Activated CD8-positive, alpha-beta memory T cell treated with anti-CD3 and anti-CD28 coated beads for 36 hours (primary cell): ENCODE measurements around the gene CCDC57. TPM values are rescaled to one million over a fixed set of nuclear protein-coding genes. Genes with fewer than 3 reads are reported as not detected.
"Not testable (repeated sequence)": the region's sequence is repeated elsewhere in the genome, so short reads cannot be mapped to it uniquely, and the experiment has no call there.

Experiments
- CTCF ChIA-PET: fragments of 350-600 bp; sonication (Branson Sonifier 250); formaldehyde crosslinking; loops from one replicate; lab custom pipeline; 2021; ENCODE audit warnings: antibody characterized with exemption; lab: Charles Lee
- POLR2A ChIA-PET: fragments of 350-600 bp; sonication (Branson Sonifier 250); formaldehyde crosslinking; loops from one replicate; lab custom pipeline; 2021; ENCODE audit warnings: antibody characterized with exemption; lab: Charles Lee
- total RNA-seq, 2 experiments: library from RNA; stranded (reverse); gene quantifications; one replicate each; pipeline ENCODE4 v1.2.3, GENCODE V29; 2021

CCDC57 gene
- total RNA-seq, 2 experiments from 2014 or later = 69.8 to 73.0 TPM

GRCh38 chr17:82133166-82133953 is 79.3 kb downstream of the CCDC57 start:
- CTCF ChIA-PET = interaction anchor here (1.2 kb wide), 2 partner anchors 103 to 242 kb away, joined by 5 to 7 read pairs; partner anchors contain the start of genes ALYREF and ANAPC11
- POLR2A ChIA-PET = not testable (repeated sequence)

- ChIA-PET CTCF (interaction anchor here (0.7 kb wide), 1 partner anchor 12 kb away, joined by 3 read pairs; no protein-coding TSS in a partner anchor), POLR2A (no interaction called here)
These were observed 83.5 kb downstream of the CCDC57 start for GRCh38 chr17:82129095-82129494.

- ChIA-PET POLR2A (no interaction called here), CTCF (interaction anchor here (0.7 to 2.1 kb wide), 2 partner anchors 15 to 26 kb away, joined by 3 to 6 read pairs; no protein-coding TSS in a partner anchor)
These were observed 84.4 kb downstream of the CCDC57 start for GRCh38 chr17:82128287-82128686.

GRCh38 chr17:82127704-82128103 is 84.9 kb downstream of the CCDC57 start:
- POLR2A ChIA-PET = no interaction called here
- CTCF ChIA-PET = interaction anchor here (0.7 to 2.1 kb wide), 2 partner anchors 14 to 26 kb away, joined by 3 to 6 read pairs; no protein-coding TSS in a partner anchor

GRCh38 chr17:82127315-82127595 is 85.4 kb downstream of the CCDC57 start:
- POLR2A ChIA-PET = interaction anchor here (0.7 kb wide), 1 partner anchor 21 kb away, joined by 4 read pairs; no protein-coding TSS in a partner anchor
- CTCF ChIA-PET = interaction anchor here (1.2 to 2.1 kb wide), 4 partner anchors 17 to 29 kb away, joined by 4 to 6 read pairs (median 5); no protein-coding TSS in a partner anchor

GRCh38 chr17:82126556-82127314 is 85.9 kb downstream of the CCDC57 start:
- CTCF ChIA-PET = interaction anchor here (0.9 to 2.1 kb wide), 5 partner anchors 10 to 28 kb away, joined by 3 to 6 read pairs (median 4); no protein-coding TSS in a partner anchor
- POLR2A ChIA-PET = interaction anchor here (0.6 to 0.7 kb wide), 2 partner anchors 20 to 816 kb away, joined by 3 to 4 read pairs; no protein-coding TSS in a partner anchor

GRCh38 chr17:82124101-82124500 is 88.5 kb downstream of the CCDC57 start:
- POLR2A ChIA-PET = interaction anchor here (0.6 kb wide), 2 partner anchors 79 to 470 kb away, joined by 3 read pairs; no protein-coding TSS in a partner anchor

GRCh38 chr17:82121660-82122629 is 90.7 kb downstream of the CCDC57 start:
- ChIA-PET CTCF (interaction anchor here (0.8 to 1.0 kb wide), 2 partner anchors 18 to 30 kb away, joined by 3 read pairs; no protein-coding TSS in a partner anchor), POLR2A (no interaction called here)

More at GRCh38 chr17:82124101-82124500, 88.5 kb downstream of the CCDC57 start:
- CTCF ChIA-PET = interaction anchor here (0.6 to 1.2 kb wide), 3 partner anchors 12 to 102 kb away, joined by 4 to 5 read pairs (median 4); no protein-coding TSS in a partner anchor

GRCh38 chr17:82121246-82121645 is 91.4 kb downstream of the CCDC57 start:
- ChIA-PET CTCF (interaction anchor here (0.8 to 1.0 kb wide), 2 partner anchors 17 to 31 kb away, joined by 3 read pairs; no protein-coding TSS in a partner anchor), POLR2A (no interaction called here)

GRCh38 chr17:82120148-82120547 is 92.5 kb downstream of the CCDC57 start:
- POLR2A ChIA-PET = no interaction called here
- CTCF ChIA-PET = no interaction called here

- POLR2A ChIA-PET = no interaction called here
- CTCF ChIA-PET = no interaction called here
These were observed 93.7 kb downstream of the CCDC57 start for GRCh38 chr17:82118815-82119380.

GRCh38 chr17:82118168-82118814 is 94.4 kb downstream of the CCDC57 start:
- CTCF ChIA-PET = no interaction called here
- POLR2A ChIA-PET = no interaction called here

- POLR2A ChIA-PET = no interaction called here
- CTCF ChIA-PET = interaction anchor here (0.6 to 0.9 kb wide), 2 partner anchors 12 to 80 kb away, joined by 3 read pairs; partner anchors contain the start of gene DCXR
These were observed 95.2 kb downstream of the CCDC57 start for GRCh38 chr17:82117139-82118090.

- POLR2A ChIA-PET = no interaction called here
- CTCF ChIA-PET = interaction anchor here (0.7 kb wide), 1 partner anchor 99 kb away, joined by 6 read pairs; no protein-coding TSS in a partner anchor
These were observed 96.4 kb downstream of the CCDC57 start for GRCh38 chr17:82116246-82116645.

- CTCF ChIA-PET = no interaction called here
- POLR2A ChIA-PET = no interaction called here
These were observed 97.8 kb downstream of the CCDC57 start for GRCh38 chr17:82114872-82115271.

GRCh38 chr17:82114447-82114846 is 98.2 kb downstream of the CCDC57 start:
- ChIA-PET POLR2A (no interaction called here), CTCF (no interaction called here)
